GM18526 (cell line): ENCODE measurements around the gene RETN.

Experiments
- POLR2A ChIP-seq: IDR thresholded peaks from 3 replicates; pipeline ENCODE4 v1.6.1; 2011; ENCODE audit not compliant: insufficient read length; ENCODE audit errors: extremely low read depth

RETN gene

GRCh38 chr19:7647156-7647555, 21.7 kb upstream of the RETN start:
- no peak for TF ChIP-seq POLR2A

DNA sequence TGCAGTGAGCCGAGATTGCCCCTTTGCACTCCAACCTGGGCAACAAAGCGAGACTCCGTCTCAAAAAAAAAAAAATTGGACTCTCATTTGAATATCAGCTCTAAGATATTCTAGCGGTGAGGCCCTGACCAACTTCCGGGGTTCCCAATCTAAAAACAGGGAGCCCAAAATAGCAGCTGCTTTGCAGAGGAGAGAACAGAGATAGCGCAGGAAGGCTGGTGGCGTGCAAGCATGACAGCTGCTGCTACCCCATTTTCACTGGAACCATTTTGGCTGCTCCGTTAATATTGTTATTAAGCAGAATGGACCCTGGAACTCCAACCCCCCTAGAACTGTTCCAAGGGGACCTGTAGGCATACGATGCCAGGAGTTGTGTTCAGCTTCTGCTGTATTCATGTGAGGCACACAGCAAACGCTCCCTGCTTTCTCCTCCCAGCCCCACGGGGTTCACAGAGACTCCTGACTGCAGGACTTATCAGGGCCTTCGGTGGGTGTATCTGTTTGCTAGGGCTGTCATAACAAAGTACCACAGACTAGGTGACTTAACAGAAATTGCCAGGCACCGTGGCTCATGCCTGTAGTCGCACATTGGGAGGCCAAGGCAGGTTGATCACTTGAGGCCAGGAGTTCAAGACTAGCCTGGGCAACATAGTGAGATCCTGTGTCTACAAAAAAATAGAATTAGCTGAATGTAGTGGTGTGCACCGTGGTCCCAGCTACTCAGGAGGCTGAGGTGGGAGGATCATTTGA, 20.4 kb upstream of the RETN start:
- no peak for TF ChIP-seq POLR2A

- no peak for TF ChIP-seq POLR2A
These were observed 18.7 kb upstream of the RETN start for GRCh38 chr19:7650148-7650547.

DNA sequence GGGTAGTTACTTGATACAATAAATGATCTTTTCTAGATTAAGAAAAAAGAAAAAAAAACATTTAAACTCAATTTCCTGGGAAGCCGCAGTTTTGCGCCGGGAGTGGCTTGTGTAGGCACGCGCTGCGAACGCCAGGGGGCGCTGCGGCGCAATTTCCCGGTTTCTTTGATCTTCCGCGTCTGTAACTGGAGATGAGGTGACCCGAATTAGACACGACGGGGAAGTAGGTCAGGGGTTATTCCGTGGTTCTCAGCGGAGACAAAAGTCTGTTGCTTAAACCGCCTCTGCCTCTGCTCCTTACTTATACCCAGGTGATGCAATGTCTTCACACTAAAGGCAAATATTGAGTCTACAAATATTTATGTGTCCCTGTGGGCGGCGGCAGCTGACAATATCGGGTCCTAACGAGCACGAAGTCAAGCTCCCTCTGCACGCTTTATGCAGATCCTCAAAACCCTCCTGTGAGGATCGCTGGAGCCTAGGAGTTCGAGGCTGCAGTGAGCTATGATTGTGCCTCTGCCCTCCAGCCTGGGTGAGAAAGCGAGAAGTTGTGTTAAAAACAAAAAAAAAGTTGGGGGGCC, 16.7 kb upstream of the RETN start:
- TF ChIP-seq POLR2A = no peak

GRCh38 chr19:7654401-7654800, 14.4 kb upstream of the RETN start:
- no peak for TF ChIP-seq POLR2A

DNA sequence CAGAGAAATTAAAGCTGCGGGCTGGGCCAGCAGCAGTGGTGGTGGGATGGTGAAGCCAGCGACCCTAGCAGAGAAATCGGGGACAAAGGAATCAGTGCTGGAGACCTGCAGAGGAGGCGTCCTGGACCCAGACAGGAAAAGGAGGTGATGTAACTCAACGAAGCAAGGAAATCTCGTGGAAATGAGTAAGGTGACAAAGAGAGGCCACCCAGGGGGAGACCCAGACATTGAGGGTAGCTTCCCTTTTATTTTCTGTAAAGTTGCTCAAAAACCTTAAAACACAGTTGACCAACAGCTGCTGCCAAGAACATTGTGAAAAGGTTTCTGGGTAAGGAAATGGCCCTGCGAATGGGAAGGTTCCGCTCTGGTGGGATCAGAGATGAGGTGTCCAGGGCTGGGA, 13.3 kb upstream of the RETN start:
- no peak for TF ChIP-seq POLR2A

GRCh38 chr19:7657131-7657751, 11.6 kb upstream of the RETN start:
- no peak for TF ChIP-seq POLR2A

- TF ChIP-seq POLR2A = no peak
These were observed 10.6 kb upstream of the RETN start for GRCh38 chr19:7658219-7658686.

GRCh38 chr19:7661744-7662538, 6.9 kb upstream of the RETN start:
- no peak for TF ChIP-seq POLR2A

DNA sequence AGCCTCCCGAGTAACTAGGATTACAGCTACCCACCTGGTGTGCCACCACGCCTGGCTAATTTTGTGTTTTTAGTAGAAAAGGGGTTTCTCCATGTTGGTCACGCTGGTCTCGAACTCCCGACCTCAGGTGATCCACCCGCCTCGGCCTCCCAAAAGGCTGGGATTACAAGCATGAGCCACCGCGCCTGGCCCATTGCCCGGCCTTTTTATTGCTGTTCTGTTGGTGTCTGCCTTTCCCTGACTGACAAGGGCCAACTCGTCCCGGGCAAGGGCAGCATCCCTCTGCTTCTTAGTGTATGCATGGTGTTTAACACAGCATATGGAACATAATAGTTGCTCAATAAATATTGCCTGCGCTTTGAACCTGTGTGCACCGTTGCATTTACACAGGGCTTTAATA, 6.2 kb upstream of the RETN start:
- no peak for TF ChIP-seq POLR2A

GRCh38 chr19:7663706-7664105, 5.1 kb upstream of the RETN start:
- TF ChIP-seq POLR2A = no peak

- no peak for TF ChIP-seq POLR2A
These were observed 3.8 kb upstream of the RETN start for GRCh38 chr19:7665076-7665475.

- no peak for TF ChIP-seq POLR2A
These were observed 792 bp downstream of the RETN start for GRCh38 chr19:7669641-7670040.

GRCh38 chr19:7670150-7670783, 1.4 kb downstream of the RETN start:
- no peak for TF ChIP-seq POLR2A

GRCh38 chr19:7670790-7671189, 1.9 kb downstream of the RETN start:
- no peak for TF ChIP-seq POLR2A
